Esophagus muscularis mucosa (tissue), 2 donors: ENCODE data around the gene PGAM4.

ENCODE experiments used
- POLR2A ChIP-seq: fragments of 450-650 bp; IDR thresholded peaks from one replicate; pipeline ENCODE4 v1.6.1; 2017; ENCODE audit warnings: antibody characterized with exemption, moderate library complexity, mild to moderate bottlenecking, low read depth
- POLR2AphosphoS5 ChIP-seq, 2 donors: sonication (generic); formaldehyde crosslinking; IDR thresholded peaks; one replicate each; pipeline ENCODE4 v1.6.1; 2017; ENCODE audit warnings: antibody characterized with exemption in 2 of 2

GRCh38 chrX:77969538-77969937, at the start of gene PGAM4:
- TF ChIP-seq POLR2A (no peak), POLR2AphosphoS5 (IDR thresholded peaks at IDR 0.05) (no peak)
